GM12801 (cell line): ENCODE measurements around the gene E2F3.

Experiments
- CTCF ChIP-seq: IDR thresholded peaks from one replicate; pipeline ENCODE4 v1.5.1; 2011; ENCODE audit warnings: control low read depth; ENCODE audit not compliant: insufficient read length; ENCODE audit errors: extremely low read depth

Gene E2F3

GRCh38 chr6:20365456-20365855 lies 36.2 kb upstream of the E2F3 start:
- no peak for TF ChIP-seq CTCF

- TF ChIP-seq CTCF = no peak
Measured at GRCh38 chr6:20366082-20366830, 35.4 kb upstream of the E2F3 start.

- TF ChIP-seq CTCF = no peak
Measured at GRCh38 chr6:20367743-20368485, 33.8 kb upstream of the E2F3 start.

- TF ChIP-seq CTCF = no peak
Measured at GRCh38 chr6:20370393-20370792, 31.3 kb upstream of the E2F3 start.

- no peak for TF ChIP-seq CTCF
Measured at GRCh38 chr6:20370801-20371200, 30.9 kb upstream of the E2F3 start.

- TF ChIP-seq CTCF = no peak
Measured at GRCh38 chr6:20375436-20375835, 26.2 kb upstream of the E2F3 start.

- TF ChIP-seq CTCF = no peak
Measured at GRCh38 chr6:20377623-20378265, 23.9 kb upstream of the E2F3 start.
